HepG2 (cell line): ENCODE results near the gene RAB1B.

Experiments used
- HOXA7 ChIP-seq: sonication (generic); formaldehyde crosslinking; IDR thresholded peaks from 2 replicates; pipeline ENCODE4 v1.8.1; 2022; ENCODE audit warnings: mild to moderate bottlenecking, missing genetic modification reagents, moderate library complexity
- RFX1 ChIP-seq: fragments of 450-650 bp; IDR thresholded peaks from 2 replicates; pipeline ENCODE4 v1.6.1; 2017
- SALL1 ChIP-seq: sonication (generic); formaldehyde crosslinking; IDR thresholded peaks from 2 replicates; pipeline ENCODE4 v1.8.0; 2022; ENCODE audit warnings: mild to moderate bottlenecking, missing genetic modification reagents
- TCF7 ChIP-seq: sonication (generic); IDR thresholded peaks from 2 replicates; pipeline ENCODE4 v1.6.1; 2016; ENCODE audit warnings: antibody characterized with exemption, low read depth
- ZBTB4 ChIP-seq: sonication (generic); formaldehyde crosslinking; IDR thresholded peaks from 2 replicates; pipeline ENCODE4 v1.4.0; 2020; ENCODE audit warnings: missing genetic modification reagents, mild to moderate bottlenecking, borderline replicate concordance
- ZNF784 ChIP-seq: sonication (generic); formaldehyde crosslinking; IDR thresholded peaks from 2 replicates; pipeline ENCODE4 v1.5.1; 2020; ENCODE audit warnings: missing genetic modification reagents, mild to moderate bottlenecking, borderline replicate concordance

- TF ChIP-seq RFX1 (no peak), TCF7 (no peak), ZBTB4 (CRISPR knock-in tag) (no peak), SALL1 (CRISPR knock-in tag) (no peak), HOXA7 (CRISPR knock-in tag) (no peak), ZNF784 (CRISPR knock-in tag) (no peak)
These were observed 16.2 kb downstream of the RAB1B start for GRCh38 chr11:66284526-66285078.
